HPDE6-E6E7 (cell line): ENCODE results near the gene BRINP3.
"Not testable (repeated sequence)": the region's sequence is repeated elsewhere in the genome, so short reads cannot be mapped to it uniquely, and the experiment has no call there.

Source experiments
- DNase-seq: peaks from one replicate; pipeline ENCODE4 v3.0.0; 2011; ENCODE audit warnings: missing footprints; ENCODE audit errors: extremely low spot score

BRINP3 gene

GRCh38 chr1:190477762-190478148 lies at the start of gene BRINP3:
BRINP3 (minus strand) TSS chr1:190477864.
- no peak for DNase-seq

- no peak for DNase-seq
Measured at GRCh38 chr1:190511554-190511953, 33.9 kb upstream of the BRINP3 start.

DNA sequence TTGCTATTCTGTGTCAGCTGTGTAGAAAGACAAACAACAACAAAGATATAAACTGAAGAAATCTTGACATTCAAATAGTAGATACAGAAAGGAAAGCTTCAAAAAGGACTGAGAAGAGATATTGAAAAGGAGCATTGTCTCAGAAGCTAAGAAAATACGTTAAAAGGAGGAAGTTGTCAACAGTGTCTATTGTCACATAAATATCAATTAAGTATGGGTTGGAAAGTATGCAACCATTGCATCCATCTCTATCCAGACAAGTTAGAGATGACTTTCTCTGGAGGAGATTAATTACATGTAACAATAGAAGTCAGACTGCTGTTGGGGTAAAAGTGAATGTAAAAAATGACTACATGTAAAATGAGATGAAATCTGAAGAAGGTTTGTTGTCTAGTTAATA lies 29.7 kb upstream of the BRINP3 start:
- no peak for DNase-seq

DNA sequence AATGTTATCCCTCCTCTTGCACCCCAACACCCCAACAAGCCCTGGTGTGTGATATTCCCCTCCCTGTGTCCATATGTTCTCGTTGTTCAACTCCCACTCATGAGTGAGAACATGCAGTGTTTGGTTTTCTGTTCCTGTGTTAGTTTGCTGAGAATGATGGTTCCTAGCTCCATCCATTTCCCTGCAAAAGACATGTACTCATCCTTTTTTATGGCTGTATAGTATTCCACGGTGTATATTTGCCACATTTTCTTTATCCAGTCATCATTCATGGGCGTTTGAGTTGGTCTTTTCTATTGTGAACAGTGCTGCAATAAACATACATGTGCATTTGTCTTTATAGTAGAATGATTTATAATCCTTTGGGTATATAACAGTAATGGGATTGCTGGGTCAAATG lies 26.9 kb upstream of the BRINP3 start:
- not testable (repeated sequence) for DNase-seq

DNA sequence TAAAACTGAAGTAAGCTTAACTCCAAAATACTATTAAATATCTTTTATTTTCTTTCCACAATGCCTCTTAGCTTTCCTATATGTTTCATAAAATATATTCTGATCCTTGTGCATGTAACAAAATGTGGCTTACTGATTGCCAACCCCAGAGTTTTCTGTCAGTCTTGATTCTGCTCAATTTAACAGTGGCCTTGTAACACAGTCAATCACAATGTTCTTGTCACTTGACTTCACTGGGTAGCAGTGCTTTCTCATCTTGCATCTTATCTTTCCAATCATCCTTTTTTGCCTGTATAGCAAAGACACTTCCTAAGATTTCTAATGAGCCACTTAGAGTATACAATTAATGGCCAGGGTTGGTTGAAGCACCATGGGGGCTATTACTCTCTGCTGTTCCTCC lies 19.9 kb upstream of the BRINP3 start:
- DNase-seq: no peak

DNA sequence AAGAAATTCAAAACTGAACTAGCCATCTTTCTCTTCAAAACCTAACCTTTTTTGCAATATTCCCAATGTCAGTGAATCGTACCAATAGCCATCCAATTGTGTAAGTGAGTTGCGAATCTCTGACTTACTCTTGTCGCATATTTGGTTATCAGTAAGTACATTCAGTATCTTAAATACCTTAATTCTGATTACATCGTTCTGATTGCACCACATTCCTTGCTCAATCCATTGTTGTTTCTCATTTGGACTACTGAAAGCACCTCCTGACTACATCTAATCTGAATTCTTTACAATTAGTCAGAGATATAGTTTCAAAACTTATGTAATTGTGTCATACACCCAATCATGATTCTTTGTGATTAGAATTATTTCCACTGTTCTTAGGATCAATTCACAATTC lies 16.8 kb upstream of the BRINP3 start:
- DNase-seq: no peak

DNA sequence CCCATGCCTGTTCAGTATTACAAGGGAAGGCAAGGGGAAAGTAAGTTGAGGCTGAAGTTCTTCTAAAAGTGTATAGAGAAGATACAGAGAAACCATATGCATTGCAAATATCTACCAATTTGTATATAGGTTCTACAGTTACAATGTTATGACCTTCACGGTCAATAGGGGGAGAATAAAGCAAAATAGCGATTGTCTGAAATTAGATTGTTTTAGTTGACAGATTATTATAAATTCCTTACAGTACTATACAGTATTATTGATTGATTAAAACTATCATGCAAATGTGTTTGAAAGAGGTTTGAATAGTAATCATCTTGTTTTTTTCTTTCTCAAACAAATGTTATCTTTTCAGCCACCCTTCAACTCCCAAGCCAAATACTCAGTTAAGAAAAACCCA lies 13.7 kb upstream of the BRINP3 start:
- no peak for DNase-seq

DNA sequence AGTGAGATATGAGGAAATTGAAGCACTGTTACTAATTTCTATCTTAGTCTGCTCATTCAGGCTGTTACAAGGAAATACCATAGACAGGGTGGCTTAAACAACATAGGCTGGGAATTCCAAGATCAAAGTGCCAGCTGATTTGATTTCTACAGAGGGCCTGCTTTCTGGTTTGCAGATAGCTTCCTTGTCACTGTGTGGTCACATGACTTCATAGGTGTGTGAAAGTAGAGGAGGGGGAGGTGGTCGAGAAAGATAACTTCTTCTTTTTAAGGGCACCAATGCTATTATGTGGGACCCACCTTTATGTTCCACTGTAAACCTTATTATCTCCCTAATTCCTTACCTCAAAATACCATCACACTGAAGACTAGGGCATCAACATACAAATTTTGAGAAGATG lies 6.4 kb upstream of the BRINP3 start:
- no peak for DNase-seq

DNA sequence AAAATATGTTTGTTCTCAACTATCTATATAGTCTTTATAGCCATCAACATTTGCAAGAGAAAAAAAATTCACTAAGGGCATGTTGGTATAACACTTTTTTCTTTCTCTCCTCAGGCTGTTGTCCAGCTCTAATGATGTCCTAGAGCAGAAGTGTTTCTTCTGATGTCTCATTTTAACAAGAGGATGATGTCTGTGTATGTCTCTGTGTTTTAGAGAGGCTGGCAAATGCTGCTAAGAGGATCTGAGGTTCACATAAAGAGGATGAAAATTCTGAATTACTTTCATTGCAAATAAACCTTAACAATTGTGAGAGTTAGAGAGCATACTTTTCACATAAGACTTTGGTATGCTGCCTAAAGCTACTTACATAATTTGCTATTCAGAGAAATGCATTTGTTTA lies 2.6 kb upstream of the BRINP3 start:
- no peak for DNase-seq

DNA sequence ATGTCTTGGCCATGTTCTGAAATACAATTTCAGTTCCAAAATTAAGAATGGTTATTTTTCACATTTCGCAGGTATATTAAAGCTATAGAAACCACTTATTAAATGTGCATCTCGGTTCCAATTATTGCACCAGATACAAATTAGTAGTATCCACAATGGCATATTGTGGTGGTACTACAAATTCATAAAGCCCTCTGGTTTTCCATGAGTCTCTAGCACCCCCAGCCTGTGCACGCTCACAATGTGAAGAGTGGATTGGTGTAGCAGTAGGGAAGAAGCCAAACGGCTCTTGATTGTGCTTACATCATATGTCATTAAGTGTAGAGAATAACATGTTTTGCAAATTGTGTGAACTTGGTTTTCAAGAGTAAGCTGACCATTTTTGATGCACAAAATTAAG lies 1.9 kb upstream of the BRINP3 start:
- no peak for DNase-seq

DNA sequence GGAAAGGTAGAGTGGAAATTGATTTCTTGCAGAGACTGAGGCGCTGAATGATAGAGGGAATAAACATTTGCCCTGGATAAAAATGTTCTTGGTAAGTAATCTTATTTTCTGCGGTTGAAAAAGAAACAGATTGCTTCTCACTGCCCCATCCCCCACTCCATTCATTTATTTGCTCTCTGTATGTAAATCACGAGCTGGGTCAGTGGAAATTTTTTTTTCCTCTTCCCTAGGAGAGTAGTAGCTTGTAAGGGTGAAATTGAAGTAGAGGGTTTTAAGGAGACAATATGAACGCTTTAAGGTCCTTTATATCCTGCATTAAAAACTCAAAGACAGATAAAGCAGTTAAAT lies 1.4 kb upstream of the BRINP3 start:
- DNase-seq: no peak

DNA sequence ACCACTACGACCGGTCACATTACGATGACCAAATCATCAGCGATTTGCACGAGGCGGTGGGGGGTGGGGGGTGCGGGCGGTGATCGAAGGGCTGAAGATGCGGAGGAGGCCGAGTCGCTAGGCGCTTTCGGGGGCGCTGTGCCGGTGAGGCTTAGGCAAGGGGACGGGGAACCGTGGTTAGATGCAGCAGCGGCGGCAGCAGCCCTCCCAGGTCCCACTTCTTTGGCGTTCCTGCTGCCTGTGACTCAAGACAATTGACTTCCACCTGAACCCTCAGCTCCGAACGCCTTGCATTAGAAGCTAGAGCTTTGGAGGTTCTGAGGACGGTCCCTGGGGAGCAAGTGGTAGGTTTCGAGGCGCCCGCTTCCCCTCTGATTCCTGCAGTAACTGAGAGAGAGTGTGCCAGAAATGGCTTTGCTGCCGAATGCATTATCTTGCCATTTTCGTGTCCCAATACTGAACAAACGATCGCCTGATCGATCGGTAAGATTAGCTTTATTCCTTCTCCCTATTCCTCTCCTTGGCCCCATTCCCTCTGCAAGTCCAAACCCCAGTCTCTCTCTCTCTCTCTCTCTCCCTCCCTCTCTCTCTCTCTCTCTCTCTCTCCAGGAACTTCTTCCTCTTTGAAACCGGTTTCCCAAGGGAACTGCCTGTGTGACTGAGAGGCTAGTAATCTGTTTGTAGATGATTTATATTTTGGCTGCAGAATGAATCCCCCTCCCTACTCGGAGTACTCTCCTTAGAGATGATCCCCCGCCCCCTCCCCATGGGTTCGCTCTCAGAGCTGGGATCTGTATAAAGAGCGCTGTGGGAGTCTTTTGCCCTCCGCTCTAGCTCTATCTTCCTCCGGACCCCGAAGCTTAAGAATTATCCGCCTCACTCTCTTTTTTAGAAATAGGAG lies 735 bp upstream of the BRINP3 start:
- peak; percentile 15 for DNase-seq

- DNase-seq: no peak
Measured at GRCh38 chr1:190476806-190477205, 858 bp downstream of the BRINP3 start.

DNA sequence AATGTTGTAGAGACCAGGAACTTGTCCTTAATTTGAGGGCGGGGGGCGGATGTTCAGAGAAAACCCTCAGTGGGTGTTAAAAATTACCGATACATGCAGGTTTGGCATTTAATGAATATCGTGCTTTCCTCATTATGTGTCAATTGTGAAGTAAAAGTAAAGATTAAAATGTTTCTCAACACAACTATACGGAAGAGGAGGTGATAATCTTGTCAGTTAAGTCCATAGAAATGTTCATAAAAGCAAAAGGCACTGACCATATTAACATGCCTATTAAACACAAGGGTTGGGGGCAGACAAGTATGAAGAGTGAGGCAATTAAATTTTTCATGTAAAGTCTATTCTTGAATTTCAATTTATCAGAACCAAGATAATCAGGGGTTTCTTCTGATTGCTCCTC lies 1.3 kb downstream of the BRINP3 start:
- no peak for DNase-seq

DNA sequence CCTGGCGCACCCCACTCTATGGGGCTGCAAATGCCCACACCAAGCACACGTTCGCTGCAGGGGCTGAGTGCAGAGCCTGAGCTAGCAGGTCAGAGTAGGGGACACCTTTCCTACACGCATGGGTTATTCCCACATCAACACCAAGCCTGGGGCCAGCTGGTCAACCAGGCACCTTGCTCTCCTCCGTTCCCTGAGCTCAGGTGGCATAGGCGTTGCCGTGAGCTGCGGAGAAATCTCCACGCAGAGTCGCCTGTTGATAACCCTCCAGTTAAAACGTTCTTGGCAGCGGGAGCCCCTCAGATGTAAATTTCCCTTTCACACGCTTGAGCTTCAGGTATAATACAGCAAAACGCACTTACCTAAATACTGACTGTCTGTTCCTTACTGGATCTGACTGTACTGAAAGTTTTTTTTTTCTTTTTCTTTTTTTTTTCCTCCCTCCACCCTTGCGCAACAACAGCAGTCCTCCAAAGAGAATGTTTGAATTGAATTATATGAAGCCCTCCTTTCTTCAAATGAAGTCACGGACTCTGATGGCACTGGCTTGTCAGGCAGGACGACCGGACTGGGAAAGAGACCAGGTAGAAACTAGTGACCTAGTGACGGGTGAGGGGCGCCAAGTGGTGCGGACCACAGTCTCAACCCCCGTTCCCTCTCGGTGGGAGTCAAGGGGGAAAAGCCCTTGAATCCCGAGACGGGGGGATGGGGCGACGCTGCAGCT lies 2.1 kb downstream of the BRINP3 start:
- no peak for DNase-seq

GRCh38 chr1:190474650-190475211 lies 2.9 kb downstream of the BRINP3 start:
- DNase-seq: no peak

DNA sequence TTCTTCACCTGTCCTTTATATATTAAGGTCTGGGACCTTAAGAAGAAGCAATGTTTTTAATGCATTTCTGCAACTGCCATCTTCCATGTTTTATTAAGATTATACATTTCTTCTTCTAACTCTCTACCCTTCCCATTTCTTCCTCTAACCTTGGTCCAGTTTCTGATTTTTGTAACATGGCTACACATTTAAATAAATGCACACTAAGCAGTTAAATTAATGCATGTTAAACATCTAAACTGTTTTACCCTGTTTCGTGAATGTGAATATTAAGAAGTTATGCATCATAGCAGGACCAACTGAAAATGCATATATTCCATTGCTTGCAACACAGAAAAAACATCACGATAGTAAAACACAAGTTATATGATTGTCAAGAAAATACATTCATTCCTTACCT lies 3.7 kb downstream of the BRINP3 start:
- no peak for DNase-seq

- no peak for DNase-seq
Measured at GRCh38 chr1:190472494-190472893, 5.2 kb downstream of the BRINP3 start.

DNA sequence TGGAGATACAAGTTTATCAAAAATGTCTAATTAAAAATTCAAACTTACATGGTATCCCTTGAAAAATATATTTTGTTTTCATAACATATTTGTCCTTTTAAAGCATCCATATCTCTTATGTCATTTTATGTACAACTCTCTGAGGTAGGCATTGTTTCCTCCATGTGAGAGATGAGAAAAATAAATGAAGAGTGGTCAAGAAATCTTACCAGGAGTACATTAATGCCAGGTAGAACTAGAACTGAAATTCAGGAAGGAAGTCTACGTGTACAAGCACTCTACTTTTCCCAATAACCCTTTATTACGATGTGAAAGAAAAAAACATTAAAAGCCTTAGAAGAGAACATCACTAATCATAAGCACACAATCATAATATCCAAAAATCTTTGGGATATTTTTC lies 5.6 kb downstream of the BRINP3 start:
- DNase-seq: no peak

- no peak for DNase-seq
Measured at GRCh38 chr1:190464690-190465089, 13.0 kb downstream of the BRINP3 start.

DNA sequence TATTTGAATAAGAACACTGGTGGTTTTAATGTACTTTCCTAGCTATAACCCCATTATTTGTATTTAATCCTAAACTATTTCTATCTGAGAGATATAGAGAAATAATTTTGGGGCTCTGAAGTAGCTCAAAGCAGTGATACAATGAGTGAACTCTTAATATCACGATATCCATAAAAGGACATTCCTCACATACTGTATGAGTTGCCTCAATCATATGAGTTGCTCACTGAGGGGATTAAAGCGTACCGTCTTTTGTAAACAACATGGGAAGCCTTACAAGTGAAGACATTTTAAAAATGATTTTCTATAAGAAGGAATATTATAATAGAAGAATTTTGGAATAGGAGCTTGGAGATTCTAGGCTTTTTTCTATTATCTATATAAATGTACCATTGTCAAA lies 21.5 kb downstream of the BRINP3 start:
- no peak for DNase-seq

DNA sequence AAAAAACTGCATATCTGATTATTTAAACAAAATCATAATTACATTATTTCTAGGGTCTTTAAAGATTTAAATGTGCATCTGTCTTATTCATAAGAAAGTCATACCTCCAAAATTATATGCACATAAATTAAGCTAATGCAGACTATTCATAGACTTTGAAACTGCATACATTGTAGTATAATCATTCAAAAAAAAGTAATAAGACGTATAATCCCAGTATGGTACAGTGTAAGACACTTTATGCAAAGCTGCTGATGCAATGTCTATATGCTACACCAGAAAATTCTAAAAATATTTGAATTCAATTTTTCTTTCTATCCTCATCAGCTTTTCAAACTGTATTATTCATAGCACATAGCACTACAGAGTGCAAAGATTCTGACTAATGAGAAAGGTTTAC lies 22.0 kb downstream of the BRINP3 start:
- no peak for DNase-seq

GRCh38 chr1:190453550-190453949 lies 24.1 kb downstream of the BRINP3 start:
- DNase-seq: no peak
